ENCODE results near the gene DSCAM.
A peak's percentile ranks its signal among the peaks of the same experiment; 100 is the strongest.
"Not testable (repeated sequence)": the region's sequence is repeated elsewhere in the genome, so short reads cannot be mapped to it uniquely, and the experiment has no call there.

Gene DSCAM

GRCh38 chr21:40208948-40209345 lies 638.0 kb downstream of the DSCAM start:
- no peak for DNase-seq

GRCh38 chr21:40208206-40208947 lies 638.6 kb downstream of the DSCAM start:
- DNase-seq, result no peak

GRCh38 chr21:40200946-40201345 lies 646.0 kb downstream of the DSCAM start:
- no peak for DNase-seq

GRCh38 chr21:40200126-40200525 lies 646.8 kb downstream of the DSCAM start:
- no peak for DNase-seq

- DNase-seq, result no peak
Measured at GRCh38 chr21:40194185-40194980, 652.6 kb downstream of the DSCAM start.

- DNase-seq, result no peak
Measured at GRCh38 chr21:40191616-40192015, 655.3 kb downstream of the DSCAM start.

- no peak for DNase-seq
Measured at GRCh38 chr21:40191196-40191595, 655.8 kb downstream of the DSCAM start.

- DNase-seq, result no peak
Measured at GRCh38 chr21:40187946-40188654, 658.9 kb downstream of the DSCAM start.

GRCh38 chr21:40187244-40187643 lies 659.7 kb downstream of the DSCAM start:
- no peak for DNase-seq

- DNase-seq, result no peak
Measured at GRCh38 chr21:40186045-40186444, 660.9 kb downstream of the DSCAM start.

GRCh38 chr21:40185208-40185607 lies 661.8 kb downstream of the DSCAM start:
- DNase-seq, result no peak

GRCh38 chr21:40182491-40182890 lies 664.5 kb downstream of the DSCAM start:
- DNase-seq, result not testable (repeated sequence)

GRCh38 chr21:40179166-40179565 lies 667.8 kb downstream of the DSCAM start:
- DNase-seq, result no peak

GRCh38 chr21:40178726-40179125 lies 668.2 kb downstream of the DSCAM start:
- DNase-seq, result no peak

GRCh38 chr21:40177979-40178378 lies 669.0 kb downstream of the DSCAM start:
- DNase-seq, result no peak

- peak; percentile 94 for DNase-seq
Measured at GRCh38 chr21:40176724-40177123, 670.2 kb downstream of the DSCAM start.

GRCh38 chr21:40173816-40174215 lies 673.1 kb downstream of the DSCAM start:
- peak; percentile 48 for DNase-seq

- DNase-seq, result no peak
Measured at GRCh38 chr21:40169971-40170370, 677.0 kb downstream of the DSCAM start.

GRCh38 chr21:40166291-40166843 lies 680.6 kb downstream of the DSCAM start:
- no peak for DNase-seq

- DNase-seq, result no peak
Measured at GRCh38 chr21:40165773-40166070, 681.2 kb downstream of the DSCAM start.

GRCh38 chr21:40164905-40165772 lies 681.8 kb downstream of the DSCAM start:
- DNase-seq, result no peak

GRCh38 chr21:40162075-40162474 lies 684.9 kb downstream of the DSCAM start:
- no peak for DNase-seq

GRCh38 chr21:40160911-40161310 lies 686.0 kb downstream of the DSCAM start:
- no peak for DNase-seq

Measured in RPMI8226 (cell line).